Fibroblast of lung (primary cell): ENCODE measurements around the gene CAB39L. TPM values are rescaled to one million over a fixed set of nuclear protein-coding genes. Genes with fewer than 3 reads are reported as not detected.

Source experiments
- DNase-seq, 2 donors: peaks; one replicate each; pipeline versions ENCODE4 v3.0.0 to v3.0.0-alpha.2; 2010; ENCODE audit warnings: low read depth in 2 of 2
- H2AFZ ChIP-seq: 2 replicates; pipeline ENCODE4 v1.5.1; 2012; ENCODE audit warnings: low read length, control low read depth, inconsistent platforms
- H3K27ac ChIP-seq: 2 replicates; pipeline ENCODE4 v1.5.1; 2011; ENCODE audit warnings: low read length, control low read depth; ENCODE audit not compliant: insufficient read depth
- H3K27me3 ChIP-seq: 2 replicates; pipeline ENCODE4 v1.5.1; 2011; ENCODE audit warnings: mild to moderate bottlenecking, low read length; ENCODE audit not compliant: control insufficient read depth, insufficient read depth
- H3K36me3 ChIP-seq: 2 replicates; pipeline ENCODE4 v1.5.1; 2011; ENCODE audit warnings: low read length; ENCODE audit not compliant: control insufficient read depth, insufficient read depth
- H3K4me1 ChIP-seq: 2 replicates; pipeline ENCODE4 v1.5.1; 2011; ENCODE audit warnings: low read length; ENCODE audit not compliant: control insufficient read depth, insufficient read depth; ENCODE audit errors: extremely low read depth
- H3K4me2 ChIP-seq: 2 replicates; pipeline ENCODE4 v1.5.1; 2011; ENCODE audit warnings: low read length, control low read depth; ENCODE audit not compliant: insufficient read depth; ENCODE audit errors: extremely low read depth
- H3K4me3 ChIP-seq, 4 experiments: fragments of 200-600 bp in 1 of 4; sonication (generic) in 1 of 4; replicated peaks in 1 of 4; 2 replicates each; pipeline ENCODE4 v1.5.1; 2011 to 2016; ENCODE audit warnings: low read length in 4 of 4, low read depth in 3 of 4, mild to moderate bottlenecking in 3 of 4, control low read depth in 2 of 4, inconsistent platforms in 1 of 4, mixed read lengths in 1 of 4; ENCODE audit not compliant: insufficient read depth in 1 of 4; ENCODE audit errors: control extremely low read depth in 1 of 4
- H3K79me2 ChIP-seq: 2 replicates; pipeline ENCODE4 v1.5.1; 2012; ENCODE audit warnings: mild to moderate bottlenecking, low read length, inconsistent platforms; ENCODE audit not compliant: control insufficient read depth, insufficient read depth
- H3K9ac ChIP-seq: 2 replicates; pipeline ENCODE4 v1.5.1; 2011; ENCODE audit warnings: mild to moderate bottlenecking, low read length, control low read depth; ENCODE audit not compliant: insufficient read depth
- H3K9me3 ChIP-seq: 2 replicates; pipeline ENCODE4 v1.5.1; 2012; ENCODE audit warnings: low read depth, low read length; ENCODE audit not compliant: control insufficient read depth, insufficient read depth
- H4K20me1 ChIP-seq: 2 replicates; pipeline ENCODE4 v1.5.1; 2011; ENCODE audit warnings: low read length; ENCODE audit not compliant: control insufficient read depth, insufficient read depth; ENCODE audit errors: extremely low read depth
- EZH2 ChIP-seq: IDR thresholded peaks from 2 replicates; pipeline ENCODE4 v1.5.1; 2012; ENCODE audit warnings: low read length, control low read depth, mild to moderate bottlenecking; ENCODE audit errors: missing control alignments
- polyA plus RNA-seq, 2 donors: library from polyadenylated mRNA; depleted of rRNA in 1 of 2; stranded (reverse) in 1 of 2; unstranded in 1 of 2; fragments of >200 nt; gene quantifications; 2 replicates each; pipeline ENCODE4 v1.2.1, GENCODE V29; 2011 to 2012; ENCODE audit warnings: missing spikeins in 1 of 2
- total RNA-seq: library from RNA; depleted of rRNA; stranded (reverse); fragments of >200 nt; gene quantifications from 2 replicates; pipeline ENCODE4 v1.2.1, GENCODE V29; 2014
- TF ChIP-seq, protein P1 (sequence below), 2 donors: IDR thresholded peaks in 1 of 2; conservative IDR thresholded peaks in 1 of 2; 1 replicate in 1 of 2; 2 replicates in 1 of 2; pipeline ENCODE4 v1.5.1; 2011 to 2012; ENCODE audit warnings: low read length in 2 of 2, control low read depth in 1 of 2, inconsistent platforms in 1 of 2, low read depth in 1 of 2, mild to moderate bottlenecking in 1 of 2

Gene CAB39L
- total and polyA plus RNA-seq, 2 donors (not counting 1 experiment from before 2014, with no cell fraction given) = 9.4 to 13.0 TPM

DNA sequence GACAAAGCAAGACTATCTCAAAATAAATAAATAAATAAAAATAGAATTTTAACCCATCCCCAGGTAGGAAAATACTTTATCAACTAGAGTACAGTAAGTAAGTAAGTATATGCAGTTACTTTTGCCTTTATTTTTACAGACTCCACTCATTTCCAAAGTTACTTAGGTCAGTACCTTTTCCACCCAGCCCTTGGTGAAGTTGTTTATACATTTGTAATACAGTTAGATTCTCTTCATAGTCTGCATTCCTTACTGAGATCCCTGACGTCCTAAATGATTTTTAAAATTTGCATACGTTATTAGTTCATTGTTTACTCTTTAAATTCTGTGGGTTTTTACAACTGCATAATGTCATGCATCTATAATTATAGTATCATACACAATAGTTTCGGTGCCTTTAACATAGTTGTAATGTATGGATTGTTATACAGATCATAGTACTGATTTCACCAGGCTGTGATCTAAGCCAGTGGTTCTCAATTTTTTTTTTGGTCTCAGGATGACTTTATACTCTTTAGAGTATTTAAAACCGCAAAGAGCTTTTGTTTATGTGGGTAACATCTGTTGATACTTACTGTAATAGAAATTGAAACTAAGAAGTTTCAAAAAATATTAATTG lies 10.6 kb upstream of the CAB39L start:
- Histone ChIP-seq H3K9ac (no peak overlapping the region), H3K9me3 (no peaks in the 10 kb centered on the region), H3K27me3 (no peaks in the 10 kb centered on the region), H2AFZ (no peak overlapping the region), H3K27ac (peak overlapping the region; percentile 58), H3K36me3 (no peaks in the 10 kb centered on the region), H3K4me1 (peaks cover 26% of the 10 kb centered on the region), H4K20me1 (no peaks in the 10 kb centered on the region), H3K4me3 (peak overlapping the region; percentile 4 to 40 (median 33)), H3K4me2 (peak overlapping the region; percentile 89), H3K79me2 (peaks cover 5% of the 10 kb centered on the region)
- TF ChIP-seq, protein P1, sequence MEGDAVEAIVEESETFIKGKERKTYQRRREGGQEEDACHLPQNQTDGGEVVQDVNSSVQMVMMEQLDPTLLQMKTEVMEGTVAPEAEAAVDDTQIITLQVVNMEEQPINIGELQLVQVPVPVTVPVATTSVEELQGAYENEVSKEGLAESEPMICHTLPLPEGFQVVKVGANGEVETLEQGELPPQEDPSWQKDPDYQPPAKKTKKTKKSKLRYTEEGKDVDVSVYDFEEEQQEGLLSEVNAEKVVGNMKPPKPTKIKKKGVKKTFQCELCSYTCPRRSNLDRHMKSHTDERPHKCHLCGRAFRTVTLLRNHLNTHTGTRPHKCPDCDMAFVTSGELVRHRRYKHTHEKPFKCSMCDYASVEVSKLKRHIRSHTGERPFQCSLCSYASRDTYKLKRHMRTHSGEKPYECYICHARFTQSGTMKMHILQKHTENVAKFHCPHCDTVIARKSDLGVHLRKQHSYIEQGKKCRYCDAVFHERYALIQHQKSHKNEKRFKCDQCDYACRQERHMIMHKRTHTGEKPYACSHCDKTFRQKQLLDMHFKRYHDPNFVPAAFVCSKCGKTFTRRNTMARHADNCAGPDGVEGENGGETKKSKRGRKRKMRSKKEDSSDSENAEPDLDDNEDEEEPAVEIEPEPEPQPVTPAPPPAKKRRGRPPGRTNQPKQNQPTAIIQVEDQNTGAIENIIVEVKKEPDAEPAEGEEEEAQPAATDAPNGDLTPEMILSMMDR (conservative IDR thresholded peaks at IDR 0.05 in 1 of 2, IDR thresholded peaks at IDR 0.05 in 1 of 2; ENCODE audit: low read depth in 1 of 2, low read length in 2 of 2) = no peak
- no peak for TF ChIP-seq EZH2
- peak; percentile 68 to 83 for DNase-seq

DNA sequence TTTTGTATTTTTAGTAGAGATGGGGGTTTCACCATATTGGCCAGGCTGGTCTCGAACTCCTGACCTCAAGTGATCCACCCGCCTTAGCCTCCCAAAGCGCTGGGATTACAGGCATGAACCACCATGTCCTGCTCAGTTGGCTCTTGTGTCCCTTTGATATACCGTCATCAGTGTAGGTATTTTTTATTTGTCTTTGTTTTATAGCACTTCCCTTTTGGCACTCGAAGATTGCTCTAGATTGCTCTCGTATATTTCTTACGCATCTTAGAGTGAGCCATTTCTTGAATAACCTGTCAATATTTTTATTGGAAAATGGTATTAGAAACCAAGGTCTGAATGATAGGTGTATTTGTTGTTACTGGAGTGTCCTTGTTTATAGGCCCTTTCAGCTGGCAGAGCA lies 9.6 kb upstream of the CAB39L start:
- Histone ChIP-seq H4K20me1 (no peaks in the 10 kb centered on the region), H3K4me1 (peaks cover 26% of the 10 kb centered on the region), H3K79me2 (peaks cover 5% of the 10 kb centered on the region), H3K4me3 (no peak overlapping the region), H3K27me3 (no peaks in the 10 kb centered on the region), H3K4me2 (no peak overlapping the region), H2AFZ (no peak overlapping the region), H3K27ac (peak overlapping the region; percentile 18), H3K36me3 (no peaks in the 10 kb centered on the region), H3K9me3 (no peaks in the 10 kb centered on the region), H3K9ac (no peak overlapping the region)
- TF ChIP-seq, protein P1 (conservative IDR thresholded peaks at IDR 0.05 in 1 of 2, IDR thresholded peaks at IDR 0.05 in 1 of 2; ENCODE audit: low read depth in 1 of 2, low read length in 2 of 2) = no peak
- no peak for TF ChIP-seq EZH2
- no peak for DNase-seq

DNA sequence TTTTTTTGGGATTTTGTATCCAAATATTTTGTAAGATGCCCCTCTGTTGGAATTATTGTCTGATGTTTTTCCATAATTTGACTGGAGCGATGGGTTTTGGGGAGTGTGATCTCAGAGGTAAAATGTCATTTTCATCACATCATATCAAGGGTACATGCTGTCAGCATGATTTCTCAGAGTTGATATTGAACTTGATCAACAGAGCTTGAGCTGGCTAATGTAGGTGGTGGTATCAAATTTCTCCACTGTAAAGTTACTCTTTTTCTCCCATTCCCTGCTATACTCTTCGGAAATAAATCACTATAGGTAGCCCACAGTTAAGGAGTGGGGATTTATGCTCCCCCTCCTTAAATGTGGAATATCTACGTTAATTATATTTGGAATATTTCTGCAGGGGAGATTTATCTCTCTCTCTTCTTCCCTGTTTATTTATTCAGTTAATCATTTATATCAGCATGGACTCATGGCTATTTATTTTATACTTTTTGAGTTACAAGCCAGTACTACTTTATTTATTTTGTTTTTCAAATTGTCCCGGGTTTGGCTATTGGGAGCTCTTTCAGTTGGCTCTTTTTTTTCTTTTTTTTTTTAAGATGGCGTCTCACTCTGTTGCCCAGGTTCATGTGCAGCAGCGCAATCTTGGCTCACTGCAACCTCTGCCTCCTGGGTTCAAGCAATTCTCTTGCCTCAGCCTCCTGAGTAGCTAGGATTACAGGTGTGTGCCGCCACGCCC lies 9.0 kb upstream of the CAB39L start:
- TF ChIP-seq EZH2 = no peak
- TF ChIP-seq, protein P1 (conservative IDR thresholded peaks at IDR 0.05 in 1 of 2, IDR thresholded peaks at IDR 0.05 in 1 of 2; ENCODE audit: low read depth in 1 of 2, low read length in 2 of 2) = no peak
- no peaks in the 10 kb centered on the region for H3K9me3 ChIP-seq
- H3K27ac ChIP-seq = peak overlapping the region; percentile 18
- H2AFZ ChIP-seq = no peak overlapping the region
- H3K4me3 ChIP-seq = no peak overlapping the region
- H3K4me2 ChIP-seq = no peak overlapping the region
- H4K20me1 ChIP-seq = no peaks in the 10 kb centered on the region
- DNase-seq = no peak
- no peak overlapping the region for H3K9ac ChIP-seq
- H3K36me3 ChIP-seq = no peaks in the 10 kb centered on the region
- no peaks in the 10 kb centered on the region for H3K27me3 ChIP-seq
- H3K4me1 ChIP-seq = peaks cover 26% of the 10 kb centered on the region
- peaks cover 7% of the 10 kb centered on the region for H3K79me2 ChIP-seq
